ENCODE measurements around the gene KIFC3.

The KIFC3 gene

GRCh38 chr16:57725151-57725550, 77.1 kb downstream of the KIFC3 start:
- CTCF ChIA-PET, result interaction anchor here (0.8 to 1.5 kb wide), 3 partner anchors 75 to 140 kb away, joined by 4 read pairs; no protein-coding TSS in a partner anchor

GRCh38 chr16:57724531-57724930, 77.8 kb downstream of the KIFC3 start:
- TF ChIP-seq ZBTB21 (tag by site-specific recombination; IDR thresholded peaks at IDR 0.05) (no peak), ZNF2 (tag by site-specific recombination; IDR thresholded peaks at IDR 0.05) (no peak), ZNF211 (tag by site-specific recombination; IDR thresholded peaks at IDR 0.05; ENCODE audit: low read depth) (no peak), PRDM10 (tag by site-specific recombination; IDR thresholded peaks at IDR 0.05) (no peak), ZFP41 (tag by site-specific recombination; IDR thresholded peaks at IDR 0.05; ENCODE audit: borderline replicate concordance) (no peak), ZNF140 (tag by site-specific recombination; IDR thresholded peaks at IDR 0.05) (no peak), ZNF433 (tag by site-specific recombination; IDR thresholded peaks at IDR 0.05; ENCODE audit: low read depth) (no peak), ZNF701 (tag by site-specific recombination; IDR thresholded peaks at IDR 0.05) (no peak), BCL11B (tag by site-specific recombination; IDR thresholded peaks at IDR 0.05; ENCODE audit: low read depth) (no peak), WT1 (tag by site-specific recombination; IDR thresholded peaks at IDR 0.05) (no peak), ZNF510 (tag by site-specific recombination; IDR thresholded peaks at IDR 0.05; ENCODE audit: insufficient replicate concordance) (no peak), ZNF274 (IDR thresholded peaks at IDR 0.05; ENCODE audit: low read length) (no peak), ZNF274 (tag by site-specific recombination; IDR thresholded peaks at IDR 0.05; ENCODE audit: borderline replicate concordance) (no peak), ZNF555 (tag by site-specific recombination; conservative IDR thresholded peaks at IDR 0.05) (no peak), TSHZ1 (tag by site-specific recombination; IDR thresholded peaks at IDR 0.05; ENCODE audit: borderline replicate concordance) (no peak), ZNF184 (tag by site-specific recombination; IDR thresholded peaks at IDR 0.05) (no peak), ZNF138 (tag by site-specific recombination; IDR thresholded peaks at IDR 0.05; ENCODE audit: borderline replicate concordance) (no peak)
- TF ChIP-seq, protein P1, sequence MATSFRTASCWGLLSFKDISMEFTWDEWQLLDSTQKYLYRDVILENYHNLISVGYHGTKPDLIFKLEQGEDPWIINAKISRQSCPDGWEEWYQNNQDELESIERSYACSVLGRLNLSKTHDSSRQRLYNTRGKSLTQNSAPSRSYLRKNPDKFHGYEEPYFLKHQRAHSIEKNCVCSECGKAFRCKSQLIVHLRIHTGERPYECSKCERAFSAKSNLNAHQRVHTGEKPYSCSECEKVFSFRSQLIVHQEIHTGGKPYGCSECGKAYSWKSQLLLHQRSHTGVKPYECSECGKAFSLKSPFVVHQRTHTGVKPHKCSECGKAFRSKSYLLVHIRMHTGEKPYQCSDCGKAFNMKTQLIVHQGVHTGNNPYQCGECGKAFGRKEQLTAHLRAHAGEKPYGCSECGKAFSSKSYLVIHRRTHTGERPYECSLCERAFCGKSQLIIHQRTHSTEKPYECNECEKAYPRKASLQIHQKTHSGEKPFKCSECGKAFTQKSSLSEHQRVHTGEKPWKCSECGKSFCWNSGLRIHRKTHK (tag by site-specific recombination; IDR thresholded peaks at IDR 0.05), result no peak
- Histone ChIP-seq H3K36me3 (ENCODE audit: control insufficient read depth in 2 of 2, insufficient read depth in 1 of 2, low read length in 2 of 2) (no peaks in the 10 kb centered on the region), H3K4me1 (ENCODE audit: control insufficient read depth, insufficient read depth, low read length) (no peaks in the 10 kb centered on the region), H3K27ac (ENCODE audit: extremely low read depth, low read depth, low read length) (no peak overlapping the region), H3K4me3 (ENCODE audit: low read depth, low read length) (no peak overlapping the region), H3K9me3 (ENCODE audit: control insufficient read depth, insufficient read depth, low read depth, low read length) (no peaks in the 10 kb centered on the region)
- POLR2A ChIA-PET, result interaction anchor here (1.5 kb wide), 1 partner anchor 11 kb away, joined by 5 read pairs; the partner anchor contains the start of gene KATNB1
- CTCF ChIA-PET, result interaction anchor here (0.9 kb wide), 1 partner anchor 75 kb away, joined by 4 read pairs; no protein-coding TSS in a partner anchor

More at GRCh38 chr16:57725151-57725550, 77.1 kb downstream of the KIFC3 start:
- no peaks in the 10 kb centered on the region for H3K4me1 ChIP-seq (ENCODE audit: control insufficient read depth, insufficient read depth, low read length)
- no peak overlapping the region for H3K4me3 ChIP-seq (ENCODE audit: low read depth, low read length)
- H3K36me3 ChIP-seq (ENCODE audit: control insufficient read depth in 2 of 2, insufficient read depth in 1 of 2, low read length in 2 of 2), result no peaks in the 10 kb centered on the region
- no peak overlapping the region for H3K27ac ChIP-seq (ENCODE audit: extremely low read depth, low read depth, low read length)
- H3K9me3 ChIP-seq (ENCODE audit: control insufficient read depth, insufficient read depth, low read depth, low read length), result no peaks in the 10 kb centered on the region
- TF ChIP-seq PRDM1 (tag by site-specific recombination; IDR thresholded peaks at IDR 0.05), result 0 out of 2 replicates have a peak, but pooled peaks have one; percentile 21
- no peak for TF ChIP-seq KLF7 (tag by site-specific recombination; IDR thresholded peaks at IDR 0.05; ENCODE audit: borderline replicate concordance)
- POLR2A ChIA-PET, result interaction anchor here (1.5 kb wide), 1 partner anchor 10 kb away, joined by 5 read pairs; the partner anchor contains the start of gene KATNB1
